GM23338 (cell line): ENCODE data around the gene MFSD6. TPM values are rescaled to one million over a fixed set of nuclear protein-coding genes. Genes with fewer than 3 reads are reported as not detected.

Source experiments
- ATAC-seq: fragments of 200-7000 bp; cut with Tn5 transposase; 3 replicates; pipeline ENCODE4 v1.9.1; 2020
- DNase-seq: peaks from one replicate; pipeline ENCODE4 v3.0.0-alpha.2; 2015; ENCODE audit warnings: low spot score
- H2AFZ ChIP-seq: fragments of 200-600 bp; sonication (generic); 2 replicates; pipeline ENCODE4 v1.8.0; 2016; ENCODE audit warnings: antibody characterized with exemption, mild to moderate bottlenecking, moderate library complexity
- H3F3A ChIP-seq: fragments of 200-600 bp; sonication (generic); replicated peaks from 2 replicates; pipeline ENCODE4 v1.8.0; 2017; ENCODE audit warnings: antibody characterized with exemption, mixed run types, low read depth
- H3K27ac ChIP-seq: fragments of 200-600 bp; sonication (generic); 2 replicates; pipeline ENCODE4 v1.6.1; 2016; ENCODE audit warnings: low read depth
- H3K27me3 ChIP-seq: fragments of 200-600 bp; sonication (generic); 2 replicates; pipeline ENCODE4 v1.8.0; 2016; ENCODE audit warnings: mild to moderate bottlenecking, mixed run types, moderate library complexity; ENCODE audit not compliant: insufficient read depth
- H3K36me3 ChIP-seq: fragments of 200-600 bp; sonication (generic); 2 replicates; pipeline ENCODE4 v1.8.0; 2016; ENCODE audit warnings: mild to moderate bottlenecking; ENCODE audit not compliant: insufficient read depth
- H3K4me1 ChIP-seq: fragments of 200-600 bp; sonication (generic); 2 replicates; pipeline ENCODE4 v1.8.0; 2016; ENCODE audit warnings: mild to moderate bottlenecking, moderate library complexity; ENCODE audit not compliant: insufficient read depth
- H3K4me2 ChIP-seq: fragments of 200-600 bp; sonication (generic); 2 replicates; pipeline ENCODE4 v1.7.1; 2017; ENCODE audit warnings: mixed run types
- H3K4me3 ChIP-seq: fragments of 200-600 bp; sonication (generic); 2 replicates; pipeline ENCODE4 v1.6.1; 2016; ENCODE audit warnings: mixed run types
- H3K79me2 ChIP-seq: fragments of 200-600 bp; sonication (generic); replicated peaks from 2 replicates; pipeline ENCODE4 v1.8.0; 2017; ENCODE audit warnings: mild to moderate bottlenecking; ENCODE audit not compliant: insufficient read depth
- H3K9me2 ChIP-seq: fragments of 200-600 bp; sonication (generic); 2 replicates; pipeline ENCODE4 v1.8.0; 2017; ENCODE audit not compliant: insufficient read depth
- H4K20me1 ChIP-seq: fragments of 200-600 bp; sonication (generic); replicated peaks from 2 replicates; pipeline ENCODE4 v1.8.0; 2017; ENCODE audit warnings: mild to moderate bottlenecking; ENCODE audit not compliant: insufficient read depth
- H3K27ac Mint-ChIP-seq: 2 replicates; pipeline ENCODE4 v1.8.0; 2020; ENCODE audit warnings: inconsistent platforms, mild to moderate bottlenecking, moderate library complexity, mixed read lengths
- H3K27me3 Mint-ChIP-seq: 3 replicates; pipeline ENCODE4 v1.8.0; 2022; ENCODE audit warnings: low read depth, mild to moderate bottlenecking, moderate library complexity, mixed read lengths, inconsistent platforms; ENCODE audit not compliant: insufficient read depth, poor library complexity
- H3K36me3 Mint-ChIP-seq: 3 replicates; pipeline ENCODE4 v1.8.0; 2021; ENCODE audit warnings: low read depth, mild to moderate bottlenecking, inconsistent platforms, moderate library complexity, mixed read lengths
- H3K4me1 Mint-ChIP-seq: 3 replicates; pipeline ENCODE4 v1.8.0; 2020; ENCODE audit warnings: mild to moderate bottlenecking, inconsistent platforms, mixed read lengths
- H3K4me3 Mint-ChIP-seq: 3 replicates; pipeline ENCODE4 v1.8.0; 2021; ENCODE audit warnings: moderate library complexity, mild to moderate bottlenecking, inconsistent platforms, mixed read lengths
- H3K9me3 Mint-ChIP-seq: 3 replicates; pipeline ENCODE4 v1.8.0; 2020; ENCODE audit warnings: moderate library complexity, mild to moderate bottlenecking, inconsistent platforms, mixed read lengths
- CREB1 ChIP-seq: fragments of 250-450 bp; sonication (Bioruptor Pico); IDR thresholded peaks from 2 replicates; pipeline ENCODE4 v1.5.0; 2020; ENCODE audit warnings: low read depth, mild to moderate bottlenecking, moderate library complexity
- EZH2 ChIP-seq: fragments of 200-600 bp; sonication (generic); IDR thresholded peaks from one replicate; pipeline ENCODE4 v1.8.0; 2017; ENCODE audit warnings: antibody characterized with exemption, mild to moderate bottlenecking, low read depth; ENCODE audit not compliant: unreplicated experiment
- EZH2phosphoT487 ChIP-seq: fragments of 200-600 bp; sonication (generic); IDR thresholded peaks from one replicate; pipeline ENCODE4 v1.8.1; 2018; ENCODE audit warnings: antibody characterized with exemption; ENCODE audit not compliant: unreplicated experiment
- NANOG ChIP-seq: IDR thresholded peaks from 2 replicates; pipeline ENCODE4 v1.6.1; 2016; ENCODE audit warnings: antibody characterized with exemption, borderline replicate concordance
- POLR2AphosphoS5 ChIP-seq: IDR thresholded peaks from 2 replicates; pipeline ENCODE4 v1.6.1; 2016; ENCODE audit warnings: antibody characterized with exemption, low read depth
- polyA plus RNA-seq: library from polyadenylated mRNA; unstranded; fragments of >200 nt; fragmentation: Nextera tagmentation; extraction: Ambion mirVana; gene quantifications from 2 replicates; pipeline ENCODE4 v1.2.1, GENCODE V29; 2016
- total RNA-seq: library from RNA; depleted of rRNA; stranded (reverse); fragments of >200 nt; shearing (Covaris generic); gene quantifications from 2 replicates; pipeline ENCODE4 v1.2.3, GENCODE V29; 2014
- TF ChIP-seq, protein P1 (sequence below): fragments of 250-450 bp; sonication (Bioruptor Pico); IDR thresholded peaks from 2 replicates; pipeline ENCODE4 v1.5.0; 2020; ENCODE audit warnings: mild to moderate bottlenecking, moderate library complexity
- TF ChIP-seq, protein P2 (sequence below): IDR thresholded peaks from one replicate; pipeline ENCODE4 v1.6.1; 2018; ENCODE audit warnings: antibody characterized with exemption; ENCODE audit not compliant: unreplicated experiment

The MFSD6 gene
- total and polyA plus RNA-seq, 2 experiments from 2014 or later, result 2.3 to 9.6 TPM

DNA sequence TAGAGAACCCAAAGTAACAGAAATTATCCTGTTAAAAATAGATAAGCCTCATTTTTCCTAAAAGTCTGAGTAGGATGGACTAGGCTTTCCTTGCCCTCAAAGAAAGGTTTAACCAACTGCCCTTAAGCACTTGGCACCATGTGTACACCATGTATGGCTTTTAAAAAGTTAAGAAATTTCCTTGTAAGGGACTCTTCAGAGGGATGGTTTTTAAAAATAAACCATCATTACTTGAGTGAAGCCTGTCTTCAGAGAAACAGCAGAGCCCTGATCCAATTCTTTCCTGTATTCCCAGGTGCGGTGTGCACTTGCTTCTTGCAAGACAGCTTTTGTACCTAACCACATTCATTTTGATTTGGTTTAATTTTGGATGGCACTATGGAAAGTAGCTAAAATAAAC is 127.4 kb downstream of the MFSD6 start (continued):
- TF ChIP-seq, protein P1, sequence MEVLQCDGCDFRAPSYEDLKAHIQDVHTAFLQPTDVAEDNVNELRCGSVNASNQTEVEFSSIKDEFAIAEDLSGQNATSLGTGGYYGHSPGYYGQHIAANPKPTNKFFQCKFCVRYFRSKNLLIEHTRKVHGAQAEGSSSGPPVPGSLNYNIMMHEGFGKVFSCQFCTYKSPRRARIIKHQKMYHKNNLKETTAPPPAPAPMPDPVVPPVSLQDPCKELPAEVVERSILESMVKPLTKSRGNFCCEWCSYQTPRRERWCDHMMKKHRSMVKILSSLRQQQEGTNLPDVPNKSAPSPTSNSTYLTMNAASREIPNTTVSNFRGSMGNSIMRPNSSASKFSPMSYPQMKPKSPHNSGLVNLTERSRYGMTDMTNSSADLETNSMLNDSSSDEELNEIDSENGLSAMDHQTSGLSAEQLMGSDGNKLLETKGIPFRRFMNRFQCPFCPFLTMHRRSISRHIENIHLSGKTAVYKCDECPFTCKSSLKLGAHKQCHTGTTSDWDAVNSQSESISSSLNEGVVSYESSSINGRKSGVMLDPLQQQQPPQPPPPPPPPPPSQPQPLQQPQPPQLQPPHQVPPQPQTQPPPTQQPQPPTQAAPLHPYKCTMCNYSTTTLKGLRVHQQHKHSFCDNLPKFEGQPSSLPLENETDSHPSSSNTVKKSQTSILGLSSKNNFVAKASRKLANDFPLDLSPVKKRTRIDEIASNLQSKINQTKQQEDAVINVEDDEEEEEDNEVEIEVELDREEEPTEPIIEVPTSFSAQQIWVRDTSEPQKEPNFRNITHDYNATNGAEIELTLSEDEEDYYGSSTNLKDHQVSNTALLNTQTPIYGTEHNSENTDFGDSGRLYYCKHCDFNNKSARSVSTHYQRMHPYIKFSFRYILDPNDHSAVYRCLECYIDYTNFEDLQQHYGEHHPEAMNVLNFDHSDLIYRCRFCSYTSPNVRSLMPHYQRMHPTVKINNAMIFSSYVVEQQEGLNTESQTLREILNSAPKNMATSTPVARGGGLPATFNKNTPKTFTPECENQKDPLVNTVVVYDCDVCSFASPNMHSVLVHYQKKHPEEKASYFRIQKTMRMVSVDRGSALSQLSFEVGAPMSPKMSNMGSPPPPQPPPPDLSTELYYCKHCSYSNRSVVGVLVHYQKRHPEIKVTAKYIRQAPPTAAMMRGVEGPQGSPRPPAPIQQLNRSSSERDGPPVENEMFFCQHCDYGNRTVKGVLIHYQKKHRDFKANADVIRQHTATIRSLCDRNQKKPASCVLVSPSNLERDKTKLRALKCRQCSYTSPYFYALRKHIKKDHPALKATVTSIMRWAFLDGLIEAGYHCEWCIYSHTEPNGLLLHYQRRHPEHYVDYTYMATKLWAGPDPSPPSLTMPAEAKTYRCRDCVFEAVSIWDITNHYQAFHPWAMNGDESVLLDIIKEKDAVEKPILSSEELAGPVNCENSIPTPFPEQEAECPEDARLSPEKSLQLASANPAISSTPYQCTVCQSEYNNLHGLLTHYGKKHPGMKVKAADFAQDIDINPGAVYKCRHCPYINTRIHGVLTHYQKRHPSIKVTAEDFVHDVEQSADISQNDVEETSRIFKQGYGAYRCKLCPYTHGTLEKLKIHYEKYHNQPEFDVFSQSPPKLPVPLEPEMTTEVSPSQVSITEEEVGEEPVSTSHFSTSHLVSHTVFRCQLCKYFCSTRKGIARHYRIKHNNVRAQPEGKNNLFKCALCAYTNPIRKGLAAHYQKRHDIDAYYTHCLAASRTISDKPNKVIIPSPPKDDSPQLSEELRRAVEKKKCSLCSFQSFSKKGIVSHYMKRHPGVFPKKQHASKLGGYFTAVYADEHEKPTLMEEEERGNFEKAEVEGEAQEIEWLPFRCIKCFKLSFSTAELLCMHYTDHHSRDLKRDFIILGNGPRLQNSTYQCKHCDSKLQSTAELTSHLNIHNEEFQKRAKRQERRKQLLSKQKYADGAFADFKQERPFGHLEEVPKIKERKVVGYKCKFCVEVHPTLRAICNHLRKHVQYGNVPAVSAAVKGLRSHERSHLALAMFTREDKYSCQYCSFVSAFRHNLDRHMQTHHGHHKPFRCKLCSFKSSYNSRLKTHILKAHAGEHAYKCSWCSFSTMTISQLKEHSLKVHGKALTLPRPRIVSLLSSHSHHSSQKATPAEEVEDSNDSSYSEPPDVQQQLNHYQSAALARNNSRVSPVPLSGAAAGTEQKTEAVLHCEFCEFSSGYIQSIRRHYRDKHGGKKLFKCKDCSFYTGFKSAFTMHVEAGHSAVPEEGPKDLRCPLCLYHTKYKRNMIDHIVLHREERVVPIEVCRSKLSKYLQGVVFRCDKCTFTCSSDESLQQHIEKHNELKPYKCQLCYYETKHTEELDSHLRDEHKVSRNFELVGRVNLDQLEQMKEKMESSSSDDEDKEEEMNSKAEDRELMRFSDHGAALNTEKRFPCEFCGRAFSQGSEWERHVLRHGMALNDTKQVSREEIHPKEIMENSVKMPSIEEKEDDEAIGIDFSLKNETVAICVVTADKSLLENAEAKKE (CRISPR knock-in tag), result no peak
- TF ChIP-seq POLR2AphosphoS5 (no peak), CREB1 (CRISPR knock-in tag) (no peak)
- TF ChIP-seq, protein P2, sequence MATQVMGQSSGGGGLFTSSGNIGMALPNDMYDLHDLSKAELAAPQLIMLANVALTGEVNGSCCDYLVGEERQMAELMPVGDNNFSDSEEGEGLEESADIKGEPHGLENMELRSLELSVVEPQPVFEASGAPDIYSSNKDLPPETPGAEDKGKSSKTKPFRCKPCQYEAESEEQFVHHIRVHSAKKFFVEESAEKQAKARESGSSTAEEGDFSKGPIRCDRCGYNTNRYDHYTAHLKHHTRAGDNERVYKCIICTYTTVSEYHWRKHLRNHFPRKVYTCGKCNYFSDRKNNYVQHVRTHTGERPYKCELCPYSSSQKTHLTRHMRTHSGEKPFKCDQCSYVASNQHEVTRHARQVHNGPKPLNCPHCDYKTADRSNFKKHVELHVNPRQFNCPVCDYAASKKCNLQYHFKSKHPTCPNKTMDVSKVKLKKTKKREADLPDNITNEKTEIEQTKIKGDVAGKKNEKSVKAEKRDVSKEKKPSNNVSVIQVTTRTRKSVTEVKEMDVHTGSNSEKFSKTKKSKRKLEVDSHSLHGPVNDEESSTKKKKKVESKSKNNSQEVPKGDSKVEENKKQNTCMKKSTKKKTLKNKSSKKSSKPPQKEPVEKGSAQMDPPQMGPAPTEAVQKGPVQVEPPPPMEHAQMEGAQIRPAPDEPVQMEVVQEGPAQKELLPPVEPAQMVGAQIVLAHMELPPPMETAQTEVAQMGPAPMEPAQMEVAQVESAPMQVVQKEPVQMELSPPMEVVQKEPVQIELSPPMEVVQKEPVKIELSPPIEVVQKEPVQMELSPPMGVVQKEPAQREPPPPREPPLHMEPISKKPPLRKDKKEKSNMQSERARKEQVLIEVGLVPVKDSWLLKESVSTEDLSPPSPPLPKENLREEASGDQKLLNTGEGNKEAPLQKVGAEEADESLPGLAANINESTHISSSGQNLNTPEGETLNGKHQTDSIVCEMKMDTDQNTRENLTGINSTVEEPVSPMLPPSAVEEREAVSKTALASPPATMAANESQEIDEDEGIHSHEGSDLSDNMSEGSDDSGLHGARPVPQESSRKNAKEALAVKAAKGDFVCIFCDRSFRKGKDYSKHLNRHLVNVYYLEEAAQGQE, result no peak

DNA sequence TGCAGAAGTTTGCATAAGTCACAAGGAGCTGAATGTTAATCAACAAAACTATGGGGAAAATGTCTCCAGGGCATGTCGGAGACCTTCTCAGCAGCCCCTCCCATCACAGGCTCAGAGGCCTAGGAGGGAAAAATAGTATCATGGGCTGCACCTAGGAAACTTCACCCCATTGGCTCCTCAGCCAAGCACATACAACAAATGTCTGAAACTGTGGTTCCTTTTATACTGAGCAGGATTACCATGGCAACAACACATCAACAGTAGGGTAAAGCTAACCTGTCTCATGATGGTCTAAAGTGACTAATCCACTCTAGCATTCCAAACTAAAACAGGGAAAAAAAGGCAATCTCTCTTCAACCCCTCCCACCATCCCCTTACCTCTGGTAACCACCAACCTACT is 129.6 kb downstream of the MFSD6 start:
- Mint-ChIP-seq H3K27ac (no peak overlapping the region), H3K9me3 (peaks cover 54% of the 10 kb centered on the region), H3K36me3 (peaks cover 51% of the 10 kb centered on the region), H3K4me1 (peaks cover 18% of the 10 kb centered on the region), H3K4me3 (no peak overlapping the region), H3K27me3 (peaks cover 13% of the 10 kb centered on the region)
- Histone ChIP-seq H3K27ac (no peak overlapping the region), H2AFZ (no peak overlapping the region), H3K4me1 (peaks cover 25% of the 10 kb centered on the region), H3K79me2 (no peaks in the 10 kb centered on the region), H3K36me3 (peaks cover 12% of the 10 kb centered on the region; the same call in 1 of the 2 replicates), H3F3A (peaks cover 4% of the 10 kb centered on the region; the same call in 1 of the 2 replicates), H3K4me3 (no peak overlapping the region), H3K27me3 (no peaks in the 10 kb centered on the region), H3K4me2 (no peak overlapping the region), H3K9me2 (no peaks in the 10 kb centered on the region), H4K20me1 (no peaks in the 10 kb centered on the region)
- DNase-seq (no peak), ATAC-seq (no peak)
- TF ChIP-seq EZH2 (no peak), EZH2phosphoT487 (no peak), CREB1 (CRISPR knock-in tag) (no peak), NANOG (no peak)
- TF ChIP-seq, protein P2, result no peak
